SK-N-MC (cell line): Measurements from ENCODE around the gene EME2.

Source experiments
- DNase-seq: peaks from one replicate; pipeline ENCODE4 v3.0.0-alpha.2; 2011; ENCODE audit warnings: low read depth, low spot score
- H3K27ac ChIP-seq: fragments of 200-600 bp; sonication (generic); 2 replicates; pipeline ENCODE4 v1.5.1; 2016; ENCODE audit warnings: mixed run types
- H3K36me3 ChIP-seq: fragments of 200-600 bp; sonication (generic); 2 replicates; pipeline ENCODE4 v1.6.1; 2017; ENCODE audit warnings: antibody characterized with exemption, low read length, mixed read lengths; ENCODE audit not compliant: insufficient read depth
- H3K4me3 ChIP-seq: fragments of 200-600 bp; sonication (generic); 2 replicates; pipeline ENCODE4 v1.5.1; 2016
- H3K9ac ChIP-seq: fragments of 200-600 bp; sonication (generic); 2 replicates; pipeline ENCODE4 v1.8.0; 2017; ENCODE audit warnings: mixed run types, mixed read lengths; ENCODE audit not compliant: insufficient read length
- H3K9me3 ChIP-seq: fragments of 200-600 bp; sonication (generic); 2 replicates; pipeline ENCODE4 v1.6.1; 2017; ENCODE audit warnings: low read depth, mild to moderate bottlenecking, antibody characterized with exemption, low read length, moderate library complexity, mixed read lengths
- EZH2 ChIP-seq: fragments of 200-600 bp; sonication (generic); IDR thresholded peaks from one replicate; pipeline ENCODE4 v1.6.1; 2017; ENCODE audit warnings: antibody characterized with exemption
- FOXP2 ChIP-seq: optimal IDR thresholded peaks from 2 replicates; pipeline ENCODE3; 2011; ENCODE audit warnings: mild to moderate bottlenecking, moderate library complexity; ENCODE audit not compliant: insufficient read depth; ENCODE audit errors: extremely low read length, control extremely low read depth
- POLR2AphosphoS5 ChIP-seq: IDR thresholded peaks from 2 replicates; pipeline ENCODE4 v1.6.1; 2012; ENCODE audit warnings: mild to moderate bottlenecking, low read depth, low read length, borderline replicate concordance

Gene EME2

DNA sequence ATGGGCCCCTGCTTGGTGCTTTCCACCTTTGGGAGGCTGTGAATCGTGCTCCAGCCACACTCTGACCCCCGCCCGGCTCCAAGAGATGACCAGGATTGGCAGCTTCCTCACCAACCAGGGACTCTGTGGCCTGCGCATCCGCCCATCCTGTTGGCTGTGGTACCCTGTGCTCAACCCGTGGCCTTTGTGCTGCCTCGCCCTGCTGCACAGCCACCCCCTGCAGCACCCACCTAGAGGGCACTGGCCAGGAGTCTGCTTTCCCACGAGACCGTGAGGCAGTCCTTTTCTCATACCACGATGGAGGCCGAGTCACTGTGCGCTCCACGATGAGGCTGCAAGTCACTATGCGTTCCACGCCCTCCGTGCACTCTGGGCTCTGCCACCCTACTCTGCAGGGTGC is 20.7 kb upstream of the EME2 start:
- no peak for TF ChIP-seq EZH2
- no peak for TF ChIP-seq FOXP2
- no peak for TF ChIP-seq POLR2AphosphoS5

DNA sequence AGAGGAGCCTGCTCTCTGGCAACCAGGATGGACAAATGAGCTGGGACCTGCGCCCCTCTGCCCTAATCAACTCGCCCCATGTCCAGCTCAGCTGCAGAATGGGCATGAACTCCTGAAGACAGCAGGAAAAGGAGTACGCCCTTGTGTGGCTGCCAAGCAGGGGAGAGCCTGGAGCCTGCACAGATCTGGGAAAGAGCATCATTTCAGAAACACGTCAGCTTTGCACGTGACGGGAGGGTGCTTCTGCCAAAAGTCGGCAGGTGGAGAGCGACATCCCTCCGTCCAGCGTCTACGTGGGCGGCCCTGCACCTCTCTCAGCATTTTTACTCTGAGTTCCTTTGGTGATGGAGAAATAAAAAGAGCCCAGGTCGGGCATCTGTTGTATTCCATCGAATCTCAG is 19.8 kb upstream of the EME2 start:
- no peak overlapping the region for H3K27ac ChIP-seq
- no peaks in the 10 kb centered on the region; the same call in 1 of the 2 replicates for H3K36me3 ChIP-seq
- no peaks in the 10 kb centered on the region for H3K9me3 ChIP-seq
- TF ChIP-seq EZH2 (no peak), FOXP2 (no peak), POLR2AphosphoS5 (no peak)
- H3K4me3 ChIP-seq: no peak overlapping the region
- no peak for DNase-seq
- H3K9ac ChIP-seq: no peak overlapping the region

More for the DNA sequence above, 20.7 kb upstream of the EME2 start:
- Histone ChIP-seq H3K9me3 (no peaks in the 10 kb centered on the region), H3K9ac (no peak overlapping the region), H3K4me3 (no peak overlapping the region), H3K36me3 (no peaks in the 10 kb centered on the region; the same call in 1 of the 2 replicates), H3K27ac (no peak overlapping the region)
- no peak for DNase-seq

DNA sequence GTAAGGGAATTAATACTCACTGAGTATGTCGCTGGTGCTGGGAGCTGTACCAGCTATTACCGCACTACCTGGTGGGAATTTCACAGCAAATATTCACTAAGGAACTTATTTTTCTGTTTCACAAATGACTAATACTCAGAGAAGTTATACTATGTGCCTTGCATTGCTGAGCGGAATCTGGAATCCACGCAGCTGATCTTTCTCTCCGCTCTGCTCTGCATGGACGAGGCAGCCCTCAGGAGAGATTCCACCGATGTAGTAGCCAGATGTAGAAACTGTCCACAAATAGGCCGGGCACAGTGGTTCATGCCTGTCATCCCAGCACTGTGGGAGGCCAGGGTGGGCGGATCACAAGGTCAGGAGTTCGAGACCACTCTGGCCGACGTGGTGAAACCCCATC is 18.4 kb upstream of the EME2 start:
- H3K9ac ChIP-seq: no peak overlapping the region
- H3K27ac ChIP-seq: no peak overlapping the region
- H3K9me3 ChIP-seq: no peaks in the 10 kb centered on the region
- H3K36me3 ChIP-seq: no peaks in the 10 kb centered on the region; the same call in 1 of the 2 replicates
- DNase-seq: no peak
- no peak overlapping the region for H3K4me3 ChIP-seq
- TF ChIP-seq FOXP2 (no peak), POLR2AphosphoS5 (no peak), EZH2 (no peak)

DNA sequence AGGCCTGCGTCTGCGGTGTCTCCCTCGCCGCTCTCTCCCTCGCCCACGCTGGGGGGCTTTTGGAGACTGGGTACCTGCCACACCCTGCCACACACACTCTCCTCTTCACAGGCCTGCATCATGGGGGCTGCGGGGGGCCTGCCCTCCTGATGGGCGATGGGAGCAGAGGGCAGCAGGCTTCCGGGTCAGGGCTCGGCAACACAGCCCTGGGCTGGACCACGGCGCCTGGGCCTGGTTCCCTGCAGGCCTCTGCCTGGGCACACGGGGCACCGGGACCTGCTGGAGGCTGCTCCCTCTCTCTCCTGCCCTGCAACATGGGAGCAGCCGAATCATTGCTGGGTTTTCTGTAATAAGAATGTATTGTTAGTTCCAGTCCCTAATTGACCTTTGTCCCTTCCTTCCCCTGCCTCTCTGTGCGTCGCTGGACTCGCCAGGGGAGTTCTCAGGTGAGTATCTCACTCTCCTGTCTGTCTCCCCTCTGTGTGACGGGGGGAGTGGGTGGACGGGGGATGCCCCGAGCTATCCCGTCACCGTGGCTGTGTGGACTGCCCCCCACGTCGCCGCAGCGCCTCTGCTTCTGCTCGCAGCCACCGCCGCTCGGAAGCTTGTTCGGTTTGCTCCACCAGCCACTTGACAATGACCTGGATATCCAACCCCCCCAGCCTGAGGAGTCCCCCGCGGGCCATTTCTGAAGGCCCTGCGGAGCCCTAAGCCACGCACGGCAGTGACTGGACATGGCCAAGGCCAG is 14.7 kb upstream of the EME2 start:
- TF ChIP-seq POLR2AphosphoS5 (no peak), EZH2 (no peak), FOXP2 (no peak)
- H3K9me3 ChIP-seq: no peaks in the 10 kb centered on the region
- DNase-seq: no peak
- no peak overlapping the region for H3K27ac ChIP-seq
- no peak overlapping the region for H3K9ac ChIP-seq
- no peak overlapping the region for H3K4me3 ChIP-seq
- no peaks in the 10 kb centered on the region for H3K36me3 ChIP-seq

DNA sequence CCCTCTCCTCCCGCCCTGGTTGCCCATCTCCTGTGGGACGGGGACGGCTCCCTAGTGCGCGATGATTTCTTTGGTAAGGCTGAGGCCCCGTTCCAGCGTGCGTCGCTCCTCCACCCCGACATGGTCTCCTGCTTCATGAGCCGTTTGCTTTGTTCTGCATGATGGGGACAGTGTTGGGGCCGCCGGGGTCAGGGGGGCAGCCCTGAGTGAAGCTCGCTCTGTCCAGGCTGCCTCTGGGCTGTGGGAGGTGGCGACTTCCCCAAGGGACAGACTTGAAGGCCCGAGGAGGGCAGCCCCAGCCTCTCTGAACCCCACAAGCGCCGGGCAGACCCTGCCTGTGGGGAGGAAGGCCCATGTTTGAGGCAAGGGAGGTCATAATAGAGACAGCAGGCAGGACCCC is 13.7 kb upstream of the EME2 start:
- no peaks in the 10 kb centered on the region for H3K9me3 ChIP-seq
- no peak for DNase-seq
- H3K27ac ChIP-seq: no peak overlapping the region
- no peak overlapping the region for H3K4me3 ChIP-seq
- no peaks in the 10 kb centered on the region for H3K36me3 ChIP-seq
- no peak for TF ChIP-seq FOXP2
- TF ChIP-seq EZH2: no peak
- TF ChIP-seq POLR2AphosphoS5: no peak
- H3K9ac ChIP-seq: no peak overlapping the region

DNA sequence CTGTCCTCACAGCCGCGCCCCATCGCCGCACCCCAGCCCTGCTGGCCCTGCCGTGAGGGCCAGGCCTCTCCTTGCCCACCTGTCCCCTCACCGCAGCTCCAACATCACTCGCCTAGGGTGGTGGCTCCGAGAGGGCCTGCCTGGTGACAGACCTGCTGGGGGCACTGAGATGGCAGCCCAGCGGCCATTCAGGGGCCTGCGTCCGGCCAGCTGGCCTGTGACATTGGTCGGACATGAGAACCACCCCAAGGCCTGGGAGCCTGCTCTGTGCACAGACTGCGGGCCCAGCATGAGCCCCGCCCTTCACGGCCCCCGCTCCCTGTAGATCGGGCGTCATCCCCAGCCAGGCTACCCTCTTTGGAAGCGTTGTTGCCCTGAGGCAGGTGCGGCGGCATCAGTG is 13.1 kb upstream of the EME2 start:
- no peak for DNase-seq
- Histone ChIP-seq H3K4me3 (no peak overlapping the region), H3K27ac (no peak overlapping the region), H3K9me3 (no peaks in the 10 kb centered on the region), H3K9ac (no peak overlapping the region), H3K36me3 (no peaks in the 10 kb centered on the region)
- TF ChIP-seq FOXP2: no peak
- TF ChIP-seq POLR2AphosphoS5: no peak
- TF ChIP-seq EZH2: no peak

DNA sequence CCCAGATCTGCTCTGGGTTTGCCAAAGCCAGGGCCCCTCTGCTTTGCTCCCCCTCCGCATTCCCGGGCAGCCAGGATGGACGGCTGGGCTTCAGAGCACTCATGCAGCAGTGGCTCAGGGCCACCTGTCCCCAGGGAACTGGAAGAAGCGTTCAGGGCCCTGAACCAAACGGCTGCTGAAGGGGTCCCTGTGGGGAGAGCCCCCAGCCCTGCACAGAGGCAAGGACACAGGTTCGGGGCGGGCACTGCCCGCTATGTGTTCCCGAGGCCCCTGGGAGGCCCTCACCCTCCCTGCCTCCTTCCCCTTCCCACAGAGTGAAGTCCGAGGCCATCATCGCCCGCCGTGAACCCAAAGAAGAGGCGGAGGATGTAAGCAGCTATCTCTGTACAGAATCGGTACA is 11.7 kb upstream of the EME2 start:
- no peak for DNase-seq
- H3K36me3 ChIP-seq: no peaks in the 10 kb centered on the region
- H3K4me3 ChIP-seq: no peak overlapping the region
- no peaks in the 10 kb centered on the region for H3K9me3 ChIP-seq
- TF ChIP-seq FOXP2: no peak
- TF ChIP-seq POLR2AphosphoS5: no peak
- TF ChIP-seq EZH2: no peak
- H3K27ac ChIP-seq: no peak overlapping the region
- no peak overlapping the region for H3K9ac ChIP-seq

DNA sequence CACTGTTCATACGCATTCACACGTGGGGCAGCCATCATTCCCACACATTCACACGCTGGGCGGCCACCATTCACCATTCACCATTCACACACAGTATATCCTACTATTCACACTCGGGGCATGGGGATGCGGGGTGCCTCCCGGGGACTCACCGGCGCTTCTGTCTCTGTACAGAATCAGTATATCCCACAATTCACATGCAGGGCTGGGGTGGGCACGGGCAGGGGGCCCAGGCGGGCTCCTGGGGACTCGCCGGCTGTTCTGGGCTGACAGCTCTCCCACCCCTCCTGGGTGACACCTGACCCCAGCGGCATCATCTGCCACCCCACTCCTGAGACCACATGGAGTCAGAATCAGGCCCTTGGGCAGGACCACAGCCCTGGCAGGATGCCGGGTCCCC is 10.9 kb upstream of the EME2 start:
- Histone ChIP-seq H3K4me3 (no peak overlapping the region), H3K9me3 (no peaks in the 10 kb centered on the region), H3K9ac (no peak overlapping the region), H3K36me3 (no peaks in the 10 kb centered on the region), H3K27ac (no peak overlapping the region)
- TF ChIP-seq EZH2 (no peak), POLR2AphosphoS5 (no peak), FOXP2 (no peak)
- no peak for DNase-seq

DNA sequence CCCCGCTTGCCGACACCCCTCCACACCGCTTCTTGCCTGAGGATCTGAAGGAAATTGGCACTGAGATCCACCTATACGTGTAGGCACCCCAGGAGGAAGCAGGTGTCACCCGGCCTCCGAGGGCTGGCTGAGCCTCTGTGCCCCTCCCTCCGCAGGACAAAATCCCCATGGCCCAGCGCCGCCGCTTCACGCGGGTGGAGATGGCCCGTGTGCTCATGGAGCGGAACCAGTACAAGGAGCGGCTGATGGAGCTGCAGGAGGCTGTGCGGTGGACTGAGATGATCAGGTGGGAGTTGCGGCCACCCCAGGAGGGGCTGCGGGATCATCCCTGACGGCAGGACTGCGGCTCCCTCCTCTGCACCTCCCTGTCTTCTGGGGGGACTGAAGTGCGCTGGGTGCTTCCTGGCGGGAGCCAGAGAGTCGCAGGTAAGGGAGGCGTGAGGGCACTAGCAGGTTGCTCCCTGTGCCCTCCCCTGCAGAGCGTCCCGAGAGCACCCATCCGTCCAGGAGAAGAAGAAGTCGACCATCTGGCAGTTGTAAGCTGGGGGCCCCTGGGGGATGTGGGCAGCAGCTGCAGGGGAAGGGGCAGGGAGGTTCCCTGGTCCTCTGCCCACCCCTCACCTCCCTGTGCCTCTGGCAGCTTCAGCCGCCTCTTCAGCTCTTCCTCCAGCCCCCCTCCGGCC is 10.3 kb upstream of the EME2 start:
- Histone ChIP-seq H3K27ac (no peak overlapping the region), H3K36me3 (no peaks in the 10 kb centered on the region; the same call in 1 of the 2 replicates), H3K4me3 (no peak overlapping the region), H3K9me3 (no peaks in the 10 kb centered on the region), H3K9ac (no peak overlapping the region)
- TF ChIP-seq POLR2AphosphoS5: no peak
- no peak for TF ChIP-seq EZH2
- TF ChIP-seq FOXP2: no peak
- DNase-seq: no peak
